Measurements from ENCODE around the gene ARHGEF39.

- TF ChIP-seq TAF1 (IDR thresholded peaks at IDR 0.05; ENCODE audit: borderline replicate concordance, low read depth, low read length) (no peak), POLR2A (IDR thresholded peaks at IDR 0.05; ENCODE audit: low read depth, low read length) (no peak)
Observed at GRCh38 chr9:35615981-35616680, 48.9 kb downstream of the ARHGEF39 start.
